ENCODE results near the gene TOMM40. TPM values are rescaled to one million over a fixed set of nuclear protein-coding genes. Genes with fewer than 3 reads are reported as not detected.

Gene TOMM40
- total and polyA plus RNA-seq, 2 of the 13 experiments (the other 11 are each of a cell fraction or from before 2014, with no cell fraction given): 72.0 to 110 TPM

GRCh38 chr19:44939668-44940067, 48.6 kb downstream of the TOMM40 start:
- Histone ChIP-seq H3K36me3 (replicated peaks in 1 of 2; ENCODE audit: control insufficient read depth in 1 of 2, insufficient read depth in 2 of 2, low read length in 2 of 2) (no peaks in the 10 kb centered on the region), H3K4me1 (ENCODE audit: insufficient read depth, low read length) (peaks cover 87% of the 10 kb centered on the region), H3K9ac (ENCODE audit: insufficient read depth, low read depth, low read length) (no peak overlapping the region), H3K9me3 (ENCODE audit: low read length) (no peaks in the 10 kb centered on the region), H4K20me1 (ENCODE audit: insufficient read depth, low read length) (no peaks in the 10 kb centered on the region), H3K27ac (ENCODE audit: extremely low read length, insufficient read depth, low read length) (peak overlapping the region; percentile 48), H3K4me3 (replicated peaks in 1 of 3; ENCODE audit: insufficient read depth in 1 of 3, low read depth in 2 of 3, low read length in 3 of 3) (no peak overlapping the region), H3K27me3 (ENCODE audit: control insufficient read depth in 1 of 2, insufficient read depth in 2 of 2, low read length in 2 of 2) (no peaks in the 10 kb centered on the region), H3K79me2 (ENCODE audit: insufficient read depth, low read length) (no peaks in the 10 kb centered on the region), H2AFZ (ENCODE audit: low read length) (no peak overlapping the region), H3K4me2 (ENCODE audit: low read depth, low read length) (no peak overlapping the region)
- DNase-seq (ENCODE audit: low spot score) (peak; percentile 83), FAIRE-seq (no peak), ATAC-seq (no peak)
- CTCF ChIA-PET (ENCODE audit: low intra/inter-chr PET ratio, low total read pairs): no interaction called here
- BruUV-seq (replicated peaks): no TSS peak
- intact Hi-C loops (cut with micrococcal nuclease; ENCODE audit: unreplicated experiment) (no loop called here), in situ Hi-C loops (cut with HindIII; ENCODE audit: extremely low pct_ligation_motif_present, low pct_unique_long_range_greater_than_20kb) (no loop called here)
- POLR2A ChIA-PET: interaction anchor here (0.7 to 1.2 kb wide), 4 partner anchors 8 to 34 kb away, joined by 3 to 5 read pairs (median 4); partner anchors contain the start of genes APOC1 and APOE
- WGBS (ENCODE audit: low lambda C conversion rate): 35% methylated on average over 5 of the region's 5 CpGs
- no peak for TF ChIP-seq ZBTB46 (CRISPR knock-in tag; IDR thresholded peaks at IDR 0.05; ENCODE audit: borderline replicate concordance)
- TF ChIP-seq YEATS4 (CRISPR knock-in tag; IDR thresholded peaks at IDR 0.05; ENCODE audit: borderline replicate concordance): no peak
- TF ChIP-seq ATF4 (CRISPR knock-in tag; IDR thresholded peaks at IDR 0.05): peak in 1 of 2 experiments; percentile 88; a peak in 2 of 4 replicates
- no peak for TF ChIP-seq ZNF3 (CRISPR knock-in tag; IDR thresholded peaks at IDR 0.05)
- peak; percentile 51; the same call in 1 of the 2 replicates for TF ChIP-seq ETV5 (CRISPR knock-in tag; IDR thresholded peaks at IDR 0.05; ENCODE audit: borderline replicate concordance)
- TF ChIP-seq ZNF713 (CRISPR knock-in tag; IDR thresholded peaks at IDR 0.05): no peak
- no peak for TF ChIP-seq ZNF580 (CRISPR knock-in tag; IDR thresholded peaks at IDR 0.05; ENCODE audit: borderline replicate concordance, low read depth)
- no peak for TF ChIP-seq ZNF180 (CRISPR knock-in tag; IDR thresholded peaks at IDR 0.05; ENCODE audit: borderline replicate concordance, low read depth)
- TF ChIP-seq KMT2B (CRISPR knock-in tag; IDR thresholded peaks at IDR 0.05): no peak
- TF ChIP-seq TFDP1 (CRISPR knock-in tag; IDR thresholded peaks at IDR 0.05; ENCODE audit: borderline replicate concordance): no peak
- TF ChIP-seq ZNF205 (CRISPR knock-in tag; IDR thresholded peaks at IDR 0.05): 0 out of 2 replicates have a peak, but pooled peaks have one; percentile 27
- no peak for TF ChIP-seq FOSL1 (CRISPR knock-in tag; IDR thresholded peaks at IDR 0.05; ENCODE audit: borderline replicate concordance)
- no peak for TF ChIP-seq TMF1 (CRISPR knock-in tag; IDR thresholded peaks at IDR 0.05; ENCODE audit: low read depth)
- no peak for TF ChIP-seq ZNF382 (CRISPR knock-in tag; IDR thresholded peaks at IDR 0.05; ENCODE audit: borderline replicate concordance)
- no peak for TF ChIP-seq SIN3B (IDR thresholded peaks at IDR 0.05; ENCODE audit: low read length)
- no peak for TF ChIP-seq ZFP91 (CRISPR knock-in tag; IDR thresholded peaks at IDR 0.05; ENCODE audit: borderline replicate concordance)
- TF ChIP-seq ATM (IDR thresholded peaks at IDR 0.05; ENCODE audit: borderline replicate concordance): no peak
- no peak for TF ChIP-seq ZNF616 (CRISPR knock-in tag; IDR thresholded peaks at IDR 0.05; ENCODE audit: low read depth)
- TF ChIP-seq ZBTB25 (CRISPR knock-in tag; IDR thresholded peaks at IDR 0.05): 0 out of 2 replicates have a peak, but pooled peaks have one; percentile 26

All from HepG2 (cell line).